GM18505 (cell line): Measurements from ENCODE around the gene SLC2A13.
"Not testable (repeated sequence)": the region's sequence is repeated elsewhere in the genome, so short reads cannot be mapped to it uniquely, and the experiment has no call there.

Experiments used
- ATAC-seq: cut with Tn5 transposase; IDR thresholded peaks from one replicate; pipeline ENCODE4 v1.9.1; 2021; ENCODE audit not compliant: unreplicated experiment
- POLR2A ChIP-seq: IDR thresholded peaks from 4 replicates; pipeline ENCODE4 v1.6.1; 2011; ENCODE audit warnings: borderline replicate concordance; ENCODE audit not compliant: insufficient read depth, insufficient read length; ENCODE audit errors: extremely low read depth

SLC2A13 gene

GRCh38 chr12:40044396-40044795 lies 61.5 kb downstream of the SLC2A13 start:
- no peak for ATAC-seq
- TF ChIP-seq POLR2A, result no peak

GRCh38 chr12:40039598-40039997 lies 66.3 kb downstream of the SLC2A13 start:
- no peak for TF ChIP-seq POLR2A
- no peak for ATAC-seq

- no peak for TF ChIP-seq POLR2A
- ATAC-seq, result no peak
These were observed 67.3 kb downstream of the SLC2A13 start for GRCh38 chr12:40038619-40039018.

GRCh38 chr12:40034712-40035111 lies 71.2 kb downstream of the SLC2A13 start:
- TF ChIP-seq POLR2A, result no peak
- no peak for ATAC-seq

- TF ChIP-seq POLR2A, result no peak
- no peak for ATAC-seq
These were observed 71.7 kb downstream of the SLC2A13 start for GRCh38 chr12:40034156-40034555.

- ATAC-seq, result no peak
These were observed 72.6 kb downstream of the SLC2A13 start for GRCh38 chr12:40033242-40033630.

GRCh38 chr12:40032433-40033241 lies 73.2 kb downstream of the SLC2A13 start:
- TF ChIP-seq POLR2A, result no peak
- ATAC-seq, result no peak

More at GRCh38 chr12:40033242-40033630, 72.6 kb downstream of the SLC2A13 start:
- TF ChIP-seq POLR2A, result no peak

GRCh38 chr12:40031965-40032364 lies 73.9 kb downstream of the SLC2A13 start:
- no peak for ATAC-seq
- no peak for TF ChIP-seq POLR2A

- ATAC-seq, result not testable (repeated sequence)
These were observed 74.9 kb downstream of the SLC2A13 start for GRCh38 chr12:40030970-40031369.

- ATAC-seq, result no peak
- no peak for TF ChIP-seq POLR2A
These were observed 77.6 kb downstream of the SLC2A13 start for GRCh38 chr12:40028296-40028695.

- no peak for ATAC-seq
- TF ChIP-seq POLR2A, result no peak
These were observed 83.0 kb downstream of the SLC2A13 start for GRCh38 chr12:40022850-40023249.

GRCh38 chr12:40020261-40020691 lies 85.6 kb downstream of the SLC2A13 start:
- TF ChIP-seq POLR2A, result no peak
- no peak for ATAC-seq

- ATAC-seq, result no peak
These were observed 88.4 kb downstream of the SLC2A13 start for GRCh38 chr12:40017488-40017887.

GRCh38 chr12:40016980-40017379 lies 88.9 kb downstream of the SLC2A13 start:
- ATAC-seq, result no peak
- TF ChIP-seq POLR2A, result no peak

More at GRCh38 chr12:40017488-40017887, 88.4 kb downstream of the SLC2A13 start:
- no peak for TF ChIP-seq POLR2A
